Neural progenitor cell (in vitro differentiated cells): ENCODE data around the gene DAPL1. TPM values are rescaled to one million over a fixed set of nuclear protein-coding genes. Genes with fewer than 3 reads are reported as not detected.

Experiments
- DNase-seq: peaks from one replicate; pipeline ENCODE4 v3.0.0-alpha.2; 2016; ENCODE audit warnings: low spot score
- H2AFZ ChIP-seq: fragments of 200-600 bp; sonication (generic); replicated peaks from 2 replicates; pipeline ENCODE4 v1.6.1; 2016; ENCODE audit warnings: antibody characterized with exemption
- H3F3A ChIP-seq: fragments of 200-600 bp; sonication (generic); 2 replicates; pipeline ENCODE4 v1.6.1; 2016; ENCODE audit warnings: antibody characterized with exemption, low read depth
- H3K27ac ChIP-seq: fragments of 200-600 bp; sonication (generic); 2 replicates; pipeline ENCODE4 v1.5.1; 2016; ENCODE audit warnings: mild to moderate bottlenecking
- H3K27me3 ChIP-seq: fragments of 200-600 bp; sonication (generic); 2 replicates; pipeline ENCODE4 v1.6.1; 2016; ENCODE audit warnings: mild to moderate bottlenecking, moderate library complexity
- H3K36me3 ChIP-seq: fragments of 200-600 bp; sonication (generic); 2 replicates; pipeline ENCODE4 v1.5.1; 2016
- H3K4me1 ChIP-seq: fragments of 200-600 bp; sonication (generic); 2 replicates; pipeline ENCODE4 v1.6.1; 2016; ENCODE audit warnings: mixed run types
- H3K4me2 ChIP-seq: fragments of 200-600 bp; sonication (generic); 2 replicates; pipeline ENCODE4 v1.6.1; 2016
- H3K4me3 ChIP-seq: fragments of 200-600 bp; sonication (generic); 2 replicates; pipeline ENCODE4 v1.5.1; 2016
- H3K79me2 ChIP-seq: fragments of 200-600 bp; sonication (generic); 2 replicates; pipeline ENCODE4 v1.6.1; 2016; ENCODE audit warnings: low read depth
- H3K9ac ChIP-seq: fragments of 200-600 bp; sonication (generic); 2 replicates; pipeline ENCODE4 v1.6.1; 2016
- H3K9me3 ChIP-seq: fragments of 200-600 bp; sonication (generic); 2 replicates; pipeline ENCODE4 v1.5.1; 2016; ENCODE audit warnings: low read depth
- H4K20me1 ChIP-seq: fragments of 200-600 bp; sonication (generic); 2 replicates; pipeline ENCODE4 v1.6.1; 2016; ENCODE audit warnings: low read depth
- H3K27ac Mint-ChIP-seq: 3 replicates; pipeline ENCODE4 v1.8.0; 2021; ENCODE audit warnings: mixed read lengths
- H3K27me3 Mint-ChIP-seq: 2 replicates; pipeline ENCODE4 v1.8.0; 2022; ENCODE audit warnings: low read depth, mild to moderate bottlenecking, inconsistent platforms, moderate library complexity, mixed read lengths; ENCODE audit not compliant: insufficient read depth
- H3K36me3 Mint-ChIP-seq: 3 replicates; pipeline ENCODE4 v1.8.0; 2021; ENCODE audit warnings: mixed read lengths
- H3K4me1 Mint-ChIP-seq: 3 replicates; pipeline ENCODE4 v1.8.0; 2021; ENCODE audit warnings: mixed read lengths
- H3K4me3 Mint-ChIP-seq: 3 replicates; pipeline ENCODE4 v1.8.0; 2021; ENCODE audit warnings: mild to moderate bottlenecking, moderate library complexity, mixed read lengths
- H3K9me3 Mint-ChIP-seq: 3 replicates; pipeline ENCODE4 v1.8.0; 2020; ENCODE audit warnings: mixed read lengths
- EZH2 ChIP-seq: fragments of 200-600 bp; sonication (generic); IDR thresholded peaks from 2 replicates; pipeline ENCODE4 v1.6.1; 2017; ENCODE audit warnings: antibody characterized with exemption, mild to moderate bottlenecking, moderate library complexity
- EZH2phosphoT487 ChIP-seq: fragments of 200-600 bp; sonication (generic); IDR thresholded peaks from 2 replicates; pipeline ENCODE4 v1.6.1; 2017; ENCODE audit warnings: antibody characterized with exemption
- total RNA-seq: library from RNA; depleted of rRNA; stranded (reverse); fragments of >200 nt; gene quantifications from 2 replicates; pipeline ENCODE4 v1.2.3, GENCODE V29; 2015; ENCODE audit warnings: low replicate concordance
- TF ChIP-seq, protein P1 (sequence below): fragments of 200-600 bp; sonication (generic); IDR thresholded peaks from 2 replicates; pipeline ENCODE4 v1.5.1; 2017; ENCODE audit warnings: antibody characterized with exemption, mild to moderate bottlenecking

DAPL1 gene
- total RNA-seq, 1 donor from 2014 or later: not detected

DNA sequence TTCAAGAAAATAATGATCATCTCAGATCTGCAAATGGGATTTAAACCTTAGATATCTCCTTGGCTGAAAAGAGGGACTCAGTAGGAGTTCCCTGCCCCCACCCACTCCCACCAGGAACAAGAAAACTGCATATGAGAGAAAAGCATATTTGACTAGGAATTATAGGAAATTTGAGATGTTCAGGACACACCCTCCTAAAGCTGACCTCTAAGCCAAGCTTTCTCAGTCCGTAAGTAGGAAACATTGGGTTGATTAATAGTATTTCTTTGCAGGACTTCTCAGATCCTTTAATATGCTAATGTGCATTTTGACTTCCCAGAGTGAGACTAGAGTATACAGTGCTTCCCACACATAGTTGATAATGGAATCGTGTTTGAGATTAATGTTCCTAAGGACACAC lies 47.8 kb upstream of the DAPL1 start:
- no peak for TF ChIP-seq EZH2
- TF ChIP-seq, protein P1, sequence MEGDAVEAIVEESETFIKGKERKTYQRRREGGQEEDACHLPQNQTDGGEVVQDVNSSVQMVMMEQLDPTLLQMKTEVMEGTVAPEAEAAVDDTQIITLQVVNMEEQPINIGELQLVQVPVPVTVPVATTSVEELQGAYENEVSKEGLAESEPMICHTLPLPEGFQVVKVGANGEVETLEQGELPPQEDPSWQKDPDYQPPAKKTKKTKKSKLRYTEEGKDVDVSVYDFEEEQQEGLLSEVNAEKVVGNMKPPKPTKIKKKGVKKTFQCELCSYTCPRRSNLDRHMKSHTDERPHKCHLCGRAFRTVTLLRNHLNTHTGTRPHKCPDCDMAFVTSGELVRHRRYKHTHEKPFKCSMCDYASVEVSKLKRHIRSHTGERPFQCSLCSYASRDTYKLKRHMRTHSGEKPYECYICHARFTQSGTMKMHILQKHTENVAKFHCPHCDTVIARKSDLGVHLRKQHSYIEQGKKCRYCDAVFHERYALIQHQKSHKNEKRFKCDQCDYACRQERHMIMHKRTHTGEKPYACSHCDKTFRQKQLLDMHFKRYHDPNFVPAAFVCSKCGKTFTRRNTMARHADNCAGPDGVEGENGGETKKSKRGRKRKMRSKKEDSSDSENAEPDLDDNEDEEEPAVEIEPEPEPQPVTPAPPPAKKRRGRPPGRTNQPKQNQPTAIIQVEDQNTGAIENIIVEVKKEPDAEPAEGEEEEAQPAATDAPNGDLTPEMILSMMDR: no peak
- no peak for TF ChIP-seq EZH2phosphoT487
- Histone ChIP-seq H3K79me2 (no peaks in the 10 kb centered on the region), H3K4me2 (no peak overlapping the region), H3K4me1 (peaks cover 6% of the 10 kb centered on the region), H3K27ac (no peak overlapping the region), H3K9me3 (no peaks in the 10 kb centered on the region), H3K36me3 (no peaks in the 10 kb centered on the region), H3K27me3 (peaks cover 65% of the 10 kb centered on the region), H3F3A (peaks cover 17% of the 10 kb centered on the region), H3K9ac (no peak overlapping the region), H3K4me3 (no peak overlapping the region), H2AFZ (no peak overlapping the region), H4K20me1 (no peaks in the 10 kb centered on the region)
- Mint-ChIP-seq H3K4me3 (no peak overlapping the region), H3K9me3 (no peaks in the 10 kb centered on the region), H3K27ac (no peak overlapping the region), H3K27me3 (peaks cover 16% of the 10 kb centered on the region), H3K4me1 (peaks cover 46% of the 10 kb centered on the region), H3K36me3 (no peaks in the 10 kb centered on the region)
- no peak for DNase-seq

DNA sequence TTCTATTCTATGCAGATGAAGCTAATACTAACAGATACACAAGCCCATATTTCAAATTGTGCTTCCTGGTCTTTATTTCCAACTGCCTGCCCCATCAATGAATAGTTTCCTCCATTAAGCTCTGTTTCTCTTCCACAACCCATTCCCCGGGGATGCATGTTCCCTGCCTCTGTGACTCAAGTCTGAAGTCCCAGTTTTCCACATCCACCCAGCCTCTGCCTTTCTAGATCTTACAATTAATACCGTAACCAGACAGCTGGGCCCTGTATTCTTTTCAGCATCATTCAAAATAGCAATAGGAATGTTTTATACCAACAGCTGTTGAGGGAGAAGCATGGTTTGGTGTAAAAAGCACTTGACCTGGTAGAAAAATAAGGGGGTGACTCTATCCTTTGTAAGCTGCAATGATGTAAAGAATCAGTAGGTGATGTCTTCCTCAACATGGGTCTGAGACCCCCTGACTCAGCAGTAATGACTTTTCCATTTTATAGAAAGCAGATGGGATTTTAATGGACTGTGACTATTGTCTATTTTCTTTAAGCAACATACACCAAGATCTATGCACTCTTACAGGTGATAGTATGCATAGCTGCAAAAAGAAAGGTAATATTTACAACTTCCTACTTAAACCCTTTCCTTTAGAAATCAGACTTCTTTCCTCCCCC lies 46.1 kb upstream of the DAPL1 start:
- Histone ChIP-seq H3K4me3 (no peak overlapping the region), H3K27me3 (peaks cover 48% of the 10 kb centered on the region), H3K79me2 (no peaks in the 10 kb centered on the region), H3K27ac (no peak overlapping the region), H3K9ac (no peak overlapping the region), H3K36me3 (no peaks in the 10 kb centered on the region), H3K4me1 (peaks cover 12% of the 10 kb centered on the region), H3K4me2 (no peak overlapping the region), H3K9me3 (no peaks in the 10 kb centered on the region), H4K20me1 (no peaks in the 10 kb centered on the region), H3F3A (peaks cover 17% of the 10 kb centered on the region), H2AFZ (no peak overlapping the region)
- no peak for DNase-seq
- H3K27ac Mint-ChIP-seq: no peak overlapping the region
- no peak overlapping the region for H3K4me3 Mint-ChIP-seq
- TF ChIP-seq EZH2phosphoT487: no peak
- no peak for TF ChIP-seq EZH2
- TF ChIP-seq, protein P1: no peak
- peaks cover 38% of the 10 kb centered on the region for H3K4me1 Mint-ChIP-seq
- H3K9me3 Mint-ChIP-seq: no peaks in the 10 kb centered on the region
- H3K36me3 Mint-ChIP-seq: no peaks in the 10 kb centered on the region
- peaks cover 11% of the 10 kb centered on the region for H3K27me3 Mint-ChIP-seq

GRCh38 chr2:158750458-158751125 lies 44.5 kb upstream of the DAPL1 start:
- H3K36me3 Mint-ChIP-seq: no peaks in the 10 kb centered on the region
- peaks cover 27% of the 10 kb centered on the region for H3K4me1 Mint-ChIP-seq
- H3K4me2 ChIP-seq: no peak overlapping the region
- no peak overlapping the region for H2AFZ ChIP-seq
- no peaks in the 10 kb centered on the region for H3K79me2 ChIP-seq
- H4K20me1 ChIP-seq: no peaks in the 10 kb centered on the region
- H3K36me3 ChIP-seq: no peaks in the 10 kb centered on the region
- H3K9ac ChIP-seq: no peak overlapping the region
- H3F3A ChIP-seq: peaks cover 5% of the 10 kb centered on the region
- peaks cover 6% of the 10 kb centered on the region for H3K4me1 ChIP-seq
- H3K27ac ChIP-seq: no peak overlapping the region
- H3K27me3 ChIP-seq: peaks cover 40% of the 10 kb centered on the region
- no peak overlapping the region for H3K4me3 Mint-ChIP-seq
- peaks cover 11% of the 10 kb centered on the region for H3K27me3 Mint-ChIP-seq
- no peak overlapping the region for H3K4me3 ChIP-seq
- no peaks in the 10 kb centered on the region for H3K9me3 Mint-ChIP-seq
- no peak overlapping the region for H3K27ac Mint-ChIP-seq
- TF ChIP-seq, protein P1: no peak
- TF ChIP-seq EZH2phosphoT487 (no peak), EZH2 (no peak)
- DNase-seq: no peak
- no peaks in the 10 kb centered on the region for H3K9me3 ChIP-seq
